IPS-15b (cell line): Measurements from ENCODE around the gene DPM3.
"Not testable (repeated sequence)": the region's sequence is repeated elsewhere in the genome, so short reads cannot be mapped to it uniquely, and the experiment has no call there.

Experiments
- H3K27me3 ChIP-seq: one replicate; pipeline ENCODE4 v1.6.1; 2013; ENCODE audit warnings: low read length; ENCODE audit not compliant: control insufficient read depth, insufficient read depth
- H3K36me3 ChIP-seq: one replicate; pipeline ENCODE4 v1.6.1; 2013; ENCODE audit warnings: low read length; ENCODE audit not compliant: control insufficient read depth, insufficient read depth
- H3K4me1 ChIP-seq: one replicate; pipeline ENCODE4 v1.6.1; 2013; ENCODE audit warnings: mild to moderate bottlenecking, low read length; ENCODE audit not compliant: control insufficient read depth, insufficient read depth
- H3K4me3 ChIP-seq: one replicate; pipeline ENCODE4 v1.5.1; 2013; ENCODE audit warnings: low read depth, low read length
- H3K9ac ChIP-seq: one replicate; pipeline ENCODE4 v1.6.1; 2013; ENCODE audit warnings: low read depth, mild to moderate bottlenecking, low read length
- H3K9me3 ChIP-seq: one replicate; pipeline ENCODE4 v1.6.1; 2013; ENCODE audit warnings: mild to moderate bottlenecking, low read length; ENCODE audit not compliant: control insufficient read depth, insufficient read depth

Gene DPM3

GRCh38 chr1:155173478-155174323, 33.4 kb upstream of the DPM3 start, which contains the start of gene TRIM46:
Gene TRIM46 (plus strand): TSS chr1:155173849. CDS start chr1:155173967, 118 bp downstream.
- Histone ChIP-seq H3K9ac (peak within 1 kb of the TSS; percentile 87), H3K27me3 (no peaks in the 10 kb centered on the region), H3K36me3 (peaks cover 20% of the 10 kb centered on the region), H3K4me3 (peak within 1 kb of the TSS; percentile 95), H3K4me1 (peaks cover 4% of the 10 kb centered on the region), H3K9me3 (no peaks in the 10 kb centered on the region)

- Histone ChIP-seq H3K4me1 (peaks cover 4% of the 10 kb centered on the region), H3K9ac (peak within 1 kb of the TSS; percentile 87), H3K36me3 (peaks cover 15% of the 10 kb centered on the region), H3K9me3 (no peaks in the 10 kb centered on the region), H3K27me3 (no peaks in the 10 kb centered on the region), H3K4me3 (peak within 1 kb of the TSS; percentile 95)
Observed at GRCh38 chr1:155172732-155173477, 32.6 kb upstream of the DPM3 start, which contains the start of gene KRTCAP2. Gene KRTCAP2 (minus strand): TSS chr1:155173304. CDS start chr1:155173224, 80 bp downstream.

GRCh38 chr1:155171836-155172731, 31.8 kb upstream of the DPM3 start:
- Histone ChIP-seq H3K4me3 (peak overlapping the region; percentile 95), H3K27me3 (no peaks in the 10 kb centered on the region), H3K9me3 (no peaks in the 10 kb centered on the region), H3K9ac (peak overlapping the region; percentile 87), H3K36me3 (peaks cover 7% of the 10 kb centered on the region), H3K4me1 (peaks cover 4% of the 10 kb centered on the region)

GRCh38 chr1:155170806-155171205, 30.5 kb upstream of the DPM3 start:
- Histone ChIP-seq H3K4me1 (peaks cover 6% of the 10 kb centered on the region), H3K9me3 (no peaks in the 10 kb centered on the region), H3K36me3 (peaks cover 3% of the 10 kb centered on the region), H3K9ac (no peak overlapping the region), H3K27me3 (no peaks in the 10 kb centered on the region), H3K4me3 (no peak overlapping the region)

GRCh38 chr1:155170101-155170785, 29.9 kb upstream of the DPM3 start:
- Histone ChIP-seq H3K4me1 (peaks cover 5% of the 10 kb centered on the region), H3K9ac (no peak overlapping the region), H3K9me3 (no peaks in the 10 kb centered on the region), H3K36me3 (peaks cover 3% of the 10 kb centered on the region), H3K4me3 (no peak overlapping the region), H3K27me3 (no peaks in the 10 kb centered on the region)

- Histone ChIP-seq H3K9ac (no peak overlapping the region), H3K9me3 (no peaks in the 10 kb centered on the region), H3K27me3 (no peaks in the 10 kb centered on the region), H3K4me3 (no peak overlapping the region), H3K36me3 (peaks cover 3% of the 10 kb centered on the region), H3K4me1 (peaks cover 3% of the 10 kb centered on the region)
Observed at GRCh38 chr1:155169541-155169940, 29.2 kb upstream of the DPM3 start.

- Histone ChIP-seq H3K36me3 (peaks cover 3% of the 10 kb centered on the region), H3K4me3 (no peak overlapping the region), H3K9me3 (no peaks in the 10 kb centered on the region), H3K4me1 (peaks cover 3% of the 10 kb centered on the region), H3K27me3 (no peaks in the 10 kb centered on the region), H3K9ac (no peak overlapping the region)
Observed at GRCh38 chr1:155168456-155169210, 28.3 kb upstream of the DPM3 start.

GRCh38 chr1:155168105-155168445, 27.7 kb upstream of the DPM3 start:
- not testable (repeated sequence) for H3K36me3 ChIP-seq, H3K4me1 ChIP-seq, H3K9ac ChIP-seq, H3K4me3 ChIP-seq, H3K9me3 ChIP-seq, H3K27me3 ChIP-seq

- Histone ChIP-seq H3K27me3 (no peaks in the 10 kb centered on the region), H3K9me3 (no peaks in the 10 kb centered on the region), H3K36me3 (peaks cover 3% of the 10 kb centered on the region), H3K4me3 (peak overlapping the region; percentile 76), H3K4me1 (peaks cover 3% of the 10 kb centered on the region), H3K9ac (no peak overlapping the region)
Observed at GRCh38 chr1:155167166-155168104, 27.1 kb upstream of the DPM3 start.
